HEK293 (cell line): Measurements from ENCODE around the gene SFSWAP.
"Not testable (repeated sequence)": the region's sequence is repeated elsewhere in the genome, so short reads cannot be mapped to it uniquely, and the experiment has no call there.

ENCODE experiments used
- CTCF ChIP-seq: fragments of 450-650 bp; formaldehyde crosslinking; IDR thresholded peaks from 2 replicates; pipeline ENCODE4 v1.5.1; 2016; ENCODE audit warnings: missing biosample characterization, missing genetic modification characterization
- HOXA7 ChIP-seq: sonication (generic); formaldehyde crosslinking; IDR thresholded peaks from 2 replicates; pipeline ENCODE4 v1.8.1; 2022; ENCODE audit warnings: missing genetic modification reagents, borderline replicate concordance
- TCF7L2 ChIP-seq: IDR thresholded peaks from 2 replicates; pipeline ENCODE4 v1.6.1; 2011; ENCODE audit warnings: low read depth, mild to moderate bottlenecking, inconsistent platforms, low read length, moderate library complexity, borderline replicate concordance
- ZBTB21 ChIP-seq: fragments of 450-650 bp; formaldehyde crosslinking; IDR thresholded peaks from 2 replicates; pipeline ENCODE4 v1.5.1; 2017; ENCODE audit warnings: missing biosample characterization, missing genetic modification characterization
- ZNF10 ChIP-seq: fragments of 450-650 bp; formaldehyde crosslinking; IDR thresholded peaks from 2 replicates; pipeline ENCODE4 v1.5.1; 2017; ENCODE audit warnings: missing biosample characterization, missing genetic modification characterization
- ZNF138 ChIP-seq: fragments of 450-650 bp; formaldehyde crosslinking; IDR thresholded peaks from 2 replicates; pipeline ENCODE4 v1.5.1; 2016; ENCODE audit warnings: missing biosample characterization, missing genetic modification characterization, borderline replicate concordance
- ZNF174 ChIP-seq: fragments of 450-650 bp; formaldehyde crosslinking; IDR thresholded peaks from 2 replicates; pipeline ENCODE4 v1.5.0; 2017; ENCODE audit warnings: missing biosample characterization, mild to moderate bottlenecking, missing genetic modification characterization
- ZNF280D ChIP-seq: fragments of 450-650 bp; formaldehyde crosslinking; IDR thresholded peaks from 2 replicates; pipeline ENCODE4 v1.5.1; 2016; ENCODE audit warnings: missing biosample characterization, missing genetic modification characterization
- ZNF416 ChIP-seq: fragments of 450-650 bp; formaldehyde crosslinking; IDR thresholded peaks from 2 replicates; pipeline ENCODE4 v1.5.1; 2016; ENCODE audit warnings: missing biosample characterization, missing genetic modification characterization
- ZNF423 ChIP-seq: fragments of 450-650 bp; formaldehyde crosslinking; IDR thresholded peaks from 2 replicates; pipeline ENCODE4 v1.5.1; 2016; ENCODE audit warnings: missing biosample characterization, missing genetic modification characterization
- ZNF658 ChIP-seq: fragments of 450-650 bp; formaldehyde crosslinking; IDR thresholded peaks from 2 replicates; pipeline ENCODE4; 2016; ENCODE audit warnings: missing biosample characterization, missing genetic modification characterization
- ZSCAN5A ChIP-seq: fragments of 450-650 bp; formaldehyde crosslinking; IDR thresholded peaks from 2 replicates; pipeline ENCODE4 v1.5.1; 2016; ENCODE audit warnings: missing biosample characterization, missing genetic modification characterization
- TF ChIP-seq, protein P1 (sequence below): fragments of 450-650 bp; formaldehyde crosslinking; IDR thresholded peaks from 2 replicates; pipeline ENCODE4 v1.5.1; 2017; ENCODE audit warnings: missing biosample characterization, missing genetic modification characterization

- not testable (repeated sequence) for TF ChIP-seq ZNF658 (tag by site-specific recombination); ZNF174 (tag by site-specific recombination); TCF7L2; ZSCAN5A (tag by site-specific recombination); HOXA7 (CRISPR knock-in tag); ZNF423 (tag by site-specific recombination); ZNF416 (tag by site-specific recombination); ZBTB21; ZNF138 (tag by site-specific recombination); CTCF (tag by site-specific recombination); ZNF280D (tag by site-specific recombination); ZNF10 (tag by site-specific recombination)
- TF ChIP-seq, protein P1, sequence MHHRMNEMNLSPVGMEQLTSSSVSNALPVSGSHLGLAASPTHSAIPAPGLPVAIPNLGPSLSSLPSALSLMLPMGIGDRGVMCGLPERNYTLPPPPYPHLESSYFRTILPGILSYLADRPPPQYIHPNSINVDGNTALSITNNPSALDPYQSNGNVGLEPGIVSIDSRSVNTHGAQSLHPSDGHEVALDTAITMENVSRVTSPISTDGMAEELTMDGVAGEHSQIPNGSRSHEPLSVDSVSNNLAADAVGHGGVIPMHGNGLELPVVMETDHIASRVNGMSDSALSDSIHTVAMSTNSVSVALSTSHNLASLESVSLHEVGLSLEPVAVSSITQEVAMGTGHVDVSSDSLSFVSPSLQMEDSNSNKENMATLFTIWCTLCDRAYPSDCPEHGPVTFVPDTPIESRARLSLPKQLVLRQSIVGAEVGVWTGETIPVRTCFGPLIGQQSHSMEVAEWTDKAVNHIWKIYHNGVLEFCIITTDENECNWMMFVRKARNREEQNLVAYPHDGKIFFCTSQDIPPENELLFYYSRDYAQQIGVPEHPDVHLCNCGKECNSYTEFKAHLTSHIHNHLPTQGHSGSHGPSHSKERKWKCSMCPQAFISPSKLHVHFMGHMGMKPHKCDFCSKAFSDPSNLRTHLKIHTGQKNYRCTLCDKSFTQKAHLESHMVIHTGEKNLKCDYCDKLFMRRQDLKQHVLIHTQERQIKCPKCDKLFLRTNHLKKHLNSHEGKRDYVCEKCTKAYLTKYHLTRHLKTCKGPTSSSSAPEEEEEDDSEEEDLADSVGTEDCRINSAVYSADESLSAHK (tag by site-specific recombination) = not testable (repeated sequence)
These were observed 98.8 kb downstream of the SFSWAP start for GRCh38 chr12:131809476-131810254.
